ENCODE results near the gene PPP4C. TPM values are rescaled to one million over a fixed set of nuclear protein-coding genes. Genes with fewer than 3 reads are reported as not detected.

Gene PPP4C
- total and polyA plus RNA-seq, 12 donors = 39.2 to 136 (median 80.8) TPM

DNA sequence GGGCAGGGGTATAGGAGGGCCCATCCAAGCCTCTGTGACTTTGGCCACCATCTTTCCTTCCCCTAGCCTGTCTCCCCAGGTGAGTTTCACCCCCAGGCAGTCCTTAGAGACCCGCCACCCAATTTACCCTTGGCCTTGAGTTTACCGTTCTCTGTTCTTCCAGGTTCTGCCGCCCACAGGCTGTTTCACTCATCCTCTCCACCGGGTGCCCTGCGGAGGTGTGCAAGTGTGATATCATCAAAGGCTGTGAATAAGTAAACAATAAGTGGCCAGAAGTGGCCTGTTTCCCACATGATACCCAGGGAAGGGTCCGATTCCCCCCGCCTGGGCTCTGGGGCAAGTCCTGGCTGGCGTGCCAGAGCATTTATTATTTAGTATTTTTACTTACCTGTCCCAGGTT, 29.6 kb upstream of the PPP4C start:
- H3K36me3 ChIP-seq (replicated peaks in 1 of 2) = no peaks in the 10 kb centered on the region
- intact Hi-C loops (cut with DNase I) = no loop called here
- no peak for DNase-seq
- no peak overlapping the region for H3K27ac ChIP-seq
- H3K9me3 ChIP-seq (replicated peaks in 1 of 3) = no peaks in the 10 kb centered on the region
- TF ChIP-seq POLR2A (IDR thresholded peaks at IDR 0.05) (no peak), CTCF (IDR thresholded peaks at IDR 0.05) (no peak)
- H3K27me3 ChIP-seq = no peaks in the 10 kb centered on the region
- H3K4me1 ChIP-seq (replicated peaks in 1 of 2) = no peaks in the 10 kb centered on the region
- no peak overlapping the region for H3K4me3 ChIP-seq
- 65 to 82% (median 73%) methylated on average over 8 of the region's 8 CpGs for WGBS, 4 donors

DNA sequence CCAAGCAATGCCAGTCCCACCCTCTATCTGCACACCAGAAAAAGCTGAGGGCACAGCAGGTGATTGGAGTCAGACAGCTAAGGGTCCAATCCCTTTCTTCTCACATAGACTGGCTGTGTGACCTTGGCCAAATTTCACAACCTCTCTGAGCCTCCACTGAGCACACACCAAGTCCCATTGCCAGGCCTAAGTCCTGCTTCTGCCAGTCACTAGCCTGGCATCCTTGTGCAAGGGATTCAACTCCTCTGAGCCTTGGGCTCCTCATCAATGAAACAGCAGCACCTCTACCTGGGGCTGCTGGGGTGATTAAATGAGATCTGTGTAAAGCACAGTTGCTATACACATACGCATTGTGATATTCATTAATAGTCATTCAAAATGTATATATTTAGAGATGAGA, 29.2 kb upstream of the PPP4C start:
- TF ChIP-seq CTCF (IDR thresholded peaks at IDR 0.05) (no peak), POLR2A (IDR thresholded peaks at IDR 0.05) (no peak)
- Histone ChIP-seq H3K9me3 (replicated peaks in 1 of 3) (no peaks in the 10 kb centered on the region), H3K4me1 (replicated peaks in 1 of 2) (no peaks in the 10 kb centered on the region), H3K36me3 (replicated peaks in 1 of 2) (no peaks in the 10 kb centered on the region), H3K27ac (no peak overlapping the region), H3K4me3 (no peak overlapping the region), H3K27me3 (no peaks in the 10 kb centered on the region)
- intact Hi-C loops (cut with DNase I) = no loop called here
- 86 to 100% (median 93%) methylated on average over 1 of the region's 1 CpG for WGBS, 4 donors
- no peak for DNase-seq

DNA sequence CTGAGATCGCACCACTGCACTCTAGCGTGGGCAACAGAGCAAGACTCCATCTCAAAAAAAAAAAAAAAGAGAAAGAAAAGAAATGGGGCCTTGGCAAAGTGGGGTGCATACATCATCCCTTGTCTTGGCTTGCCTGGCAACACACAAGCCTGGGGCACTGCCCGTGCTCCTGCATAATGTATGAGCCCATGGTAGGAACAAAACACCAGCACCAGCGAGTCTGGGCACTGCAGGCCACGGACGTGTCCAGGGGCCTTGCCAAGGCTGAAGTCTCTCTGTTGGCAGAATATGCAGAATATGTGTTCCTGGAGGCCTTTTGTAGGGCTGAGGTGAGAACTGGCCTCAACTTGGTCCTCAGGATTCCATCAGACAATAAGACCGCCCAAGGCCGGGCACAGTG, 25.9 kb upstream of the PPP4C start:
- no peak overlapping the region for H3K27ac ChIP-seq
- H3K9me3 ChIP-seq (replicated peaks in 1 of 3) = no peaks in the 10 kb centered on the region
- H3K4me3 ChIP-seq = no peak overlapping the region
- no peaks in the 10 kb centered on the region for H3K27me3 ChIP-seq
- no peak for DNase-seq
- intact Hi-C loops (cut with DNase I) = no loop called here
- WGBS, 4 donors = 77 to 95% (median 92%) methylated on average over 8 of the region's 8 CpGs
- H3K36me3 ChIP-seq (replicated peaks in 1 of 2) = no peaks in the 10 kb centered on the region
- H3K4me1 ChIP-seq (replicated peaks in 1 of 2) = peaks cover 0 to 10% of the 10 kb centered on the region in 2 donors
- no peak for TF ChIP-seq POLR2A (IDR thresholded peaks at IDR 0.05)
- no peak for TF ChIP-seq CTCF (IDR thresholded peaks at IDR 0.05)

DNA sequence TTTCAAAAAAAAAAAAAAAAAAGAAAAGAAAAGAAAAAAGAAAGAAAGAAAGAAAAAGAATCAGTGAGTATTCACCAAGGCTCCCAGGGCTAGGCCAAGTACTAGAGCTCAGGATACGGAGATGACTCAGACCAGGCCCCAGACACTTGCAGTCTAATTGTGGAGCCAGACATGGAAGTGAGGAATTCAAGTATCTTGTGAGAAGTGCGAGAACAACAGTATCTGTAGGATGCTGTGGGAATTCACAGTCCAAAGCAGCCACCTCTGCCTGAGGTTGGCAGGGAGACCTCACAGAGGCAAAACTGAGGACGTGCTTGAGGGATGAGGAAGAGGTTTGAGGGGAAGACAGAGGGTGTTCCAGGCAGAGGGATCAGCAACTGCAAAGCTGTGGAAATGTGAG, 24.3 kb upstream of the PPP4C start:
- Histone ChIP-seq H3K4me1 (replicated peaks in 1 of 2) (peaks cover 0 to 13% of the 10 kb centered on the region in 2 donors), H3K36me3 (replicated peaks in 1 of 2) (no peaks in the 10 kb centered on the region), H3K27me3 (no peaks in the 10 kb centered on the region), H3K9me3 (replicated peaks in 1 of 3) (no peaks in the 10 kb centered on the region), H3K27ac (no peak overlapping the region), H3K4me3 (no peak overlapping the region)
- intact Hi-C loops (cut with DNase I) = no loop called here
- TF ChIP-seq CTCF (IDR thresholded peaks at IDR 0.05) (no peak), POLR2A (IDR thresholded peaks at IDR 0.05) (no peak)
- no peak for DNase-seq
- WGBS, 4 donors = 77 to 93% (median 83%) methylated on average over 3 of the region's 3 CpGs

Measured in adrenal gland (tissue), 12 donors.